ENCODE data around the gene KCNMA1. TPM values are rescaled to one million over a fixed set of nuclear protein-coding genes. Genes with fewer than 3 reads are reported as not detected.
A peak's percentile ranks its signal among the peaks of the same experiment; 100 is the strongest.

Gene KCNMA1
- total RNA-seq, 2 donors from 2014 or later: 0.48 to 0.56 TPM

DNA sequence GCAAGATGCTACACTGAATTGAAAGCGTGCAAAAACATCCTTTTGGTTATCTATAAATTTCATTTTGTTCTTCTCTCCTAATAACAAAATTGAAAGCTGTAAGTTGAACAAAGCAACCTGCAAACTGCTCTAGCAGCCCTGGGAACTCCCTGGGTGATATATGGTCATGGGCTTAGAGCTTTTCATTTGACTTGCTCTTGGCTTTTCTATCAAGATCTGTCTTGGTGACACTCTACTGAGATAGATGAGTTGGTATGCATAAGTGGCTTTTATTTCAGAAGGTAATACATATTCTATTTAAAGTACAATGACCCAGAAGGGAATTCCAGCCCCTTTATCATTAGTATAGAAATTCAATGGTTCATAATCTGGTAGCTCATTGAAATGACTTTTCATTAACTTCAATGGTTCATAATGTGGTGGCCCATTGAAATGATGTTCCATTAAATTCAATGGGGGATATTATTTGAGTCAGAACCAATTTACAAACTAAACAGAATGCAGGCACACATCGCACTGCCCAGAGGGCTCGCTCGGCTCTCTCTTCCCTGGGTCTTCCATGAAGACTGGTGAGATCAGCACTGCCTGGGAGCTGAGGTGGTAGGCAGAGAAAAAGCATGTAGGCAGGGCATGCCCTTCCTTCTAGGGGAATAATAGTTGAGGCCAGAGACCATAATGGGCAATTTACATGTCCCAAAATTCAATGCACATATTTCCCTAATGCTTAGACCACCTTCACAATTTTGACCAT lies 10.1 kb upstream of the KCNMA1 start:
- no peaks in the 10 kb centered on the region for H3K9me3 Mint-ChIP-seq
- no peak overlapping the region for H3K27ac Mint-ChIP-seq
- no peaks in the 10 kb centered on the region for H3K4me1 Mint-ChIP-seq
- peaks cover 40% of the 10 kb centered on the region for H3K27me3 Mint-ChIP-seq
- H3K36me3 Mint-ChIP-seq (ENCODE audit: low read depth): no peaks in the 10 kb centered on the region
- no peak overlapping the region for H3K4me3 Mint-ChIP-seq
- ATAC-seq (replicated peaks): no peak

DNA sequence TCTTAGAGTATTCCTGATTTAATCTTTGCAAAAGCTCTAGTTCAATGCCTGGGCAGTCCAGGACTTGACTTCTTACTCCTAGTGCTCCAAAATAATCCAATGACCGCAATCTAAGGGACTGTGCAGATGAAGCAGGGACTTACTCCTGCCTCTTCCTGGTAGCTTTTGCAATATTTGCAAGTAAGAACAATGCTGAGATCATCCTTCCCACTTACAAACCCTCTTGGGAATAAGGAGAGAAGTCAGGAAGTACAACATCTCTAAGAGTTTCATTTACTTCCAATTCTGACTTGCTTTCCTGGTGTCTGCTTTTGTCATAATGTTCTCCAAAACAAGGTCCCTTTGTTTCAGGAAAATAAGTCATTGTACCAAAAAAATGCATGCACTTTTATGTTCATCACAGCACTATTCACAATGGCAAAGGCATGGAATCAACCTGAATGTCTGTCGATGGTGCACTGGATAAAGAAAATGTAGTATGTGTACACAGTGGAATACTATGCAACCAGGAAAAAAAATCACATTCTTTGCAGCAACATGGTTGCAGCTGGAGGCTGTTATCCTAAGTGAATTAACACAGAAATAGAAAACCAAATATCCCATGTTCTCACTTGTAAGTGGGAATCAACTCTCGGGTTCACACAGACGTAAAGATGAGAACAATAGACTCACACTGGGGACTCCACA lies 7.1 kb upstream of the KCNMA1 start:
- Mint-ChIP-seq H3K4me3 (no peak overlapping the region), H3K27ac (no peak overlapping the region), H3K4me1 (peaks cover 5% of the 10 kb centered on the region), H3K27me3 (peaks cover 42% of the 10 kb centered on the region), H3K9me3 (no peaks in the 10 kb centered on the region), H3K36me3 (ENCODE audit: low read depth) (no peaks in the 10 kb centered on the region)
- ATAC-seq (replicated peaks): no peak

DNA sequence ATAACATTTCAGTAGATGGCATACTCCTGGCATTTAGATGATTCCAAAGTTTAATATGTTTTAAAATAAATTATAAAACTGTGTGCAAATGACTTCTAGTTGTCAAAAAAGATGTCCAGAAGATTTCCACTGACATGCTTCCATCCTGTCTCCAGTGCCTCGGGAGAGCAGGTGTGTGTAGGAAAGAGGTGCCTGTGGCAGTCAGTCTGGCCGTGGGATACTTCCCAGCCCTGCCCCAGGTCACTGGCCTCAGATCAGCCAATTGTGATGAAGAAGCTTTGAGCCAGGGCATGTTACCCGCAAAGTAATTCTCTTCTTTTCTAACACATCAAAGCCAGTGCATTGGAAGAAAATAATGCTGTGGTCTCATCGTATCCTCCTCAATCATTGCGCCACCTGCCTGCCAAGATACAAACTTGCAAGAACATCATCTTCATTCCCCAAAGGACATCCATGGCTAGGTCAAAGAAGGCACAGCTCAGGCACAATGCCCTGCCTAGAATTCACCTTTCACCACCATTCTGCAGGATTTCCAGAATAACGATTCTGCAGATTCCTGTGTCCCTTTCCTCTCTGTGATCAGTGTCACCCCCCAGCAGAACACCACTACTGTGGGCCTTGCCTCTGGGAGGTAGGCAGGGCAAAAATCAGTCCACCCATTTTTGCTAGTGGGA lies 6.3 kb upstream of the KCNMA1 start:
- Mint-ChIP-seq H3K4me1 (peaks cover 5% of the 10 kb centered on the region), H3K27me3 (peaks cover 50% of the 10 kb centered on the region), H3K27ac (no peak overlapping the region), H3K9me3 (no peaks in the 10 kb centered on the region), H3K4me3 (no peak overlapping the region), H3K36me3 (ENCODE audit: low read depth) (no peaks in the 10 kb centered on the region)
- ATAC-seq (replicated peaks): no peak

DNA sequence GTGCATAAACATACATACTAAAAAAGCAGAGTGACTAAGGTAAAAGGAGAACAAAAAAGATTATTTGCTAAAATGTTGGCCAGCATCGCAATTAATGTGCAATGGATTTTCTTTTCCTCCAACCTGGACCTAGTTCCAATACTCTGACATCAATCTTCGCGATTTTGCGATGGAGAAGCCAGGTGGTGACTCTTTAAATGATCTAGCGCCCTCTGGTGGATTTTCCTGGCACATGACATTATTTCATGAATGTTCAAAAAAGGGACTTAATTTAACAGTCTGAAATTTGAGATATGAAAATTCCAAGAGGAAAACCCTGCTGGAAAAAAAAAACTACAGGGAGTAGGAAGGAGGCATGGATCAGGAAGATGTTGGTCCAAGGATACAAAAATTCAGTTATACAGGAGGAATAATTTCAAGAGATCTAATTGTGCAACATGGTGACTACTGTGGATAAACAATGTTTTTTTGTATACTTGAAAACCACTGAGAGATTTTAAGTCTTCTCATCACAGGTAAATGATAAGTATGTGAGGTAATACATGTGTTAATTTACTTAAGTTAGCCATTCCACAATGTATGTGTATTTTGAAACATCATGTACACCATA lies 4.3 kb upstream of the KCNMA1 start:
- no peak for ATAC-seq (replicated peaks)
- H3K4me3 Mint-ChIP-seq: no peak overlapping the region
- H3K36me3 Mint-ChIP-seq (ENCODE audit: low read depth): no peaks in the 10 kb centered on the region
- H3K27ac Mint-ChIP-seq: no peak overlapping the region
- peaks cover 5% of the 10 kb centered on the region for H3K4me1 Mint-ChIP-seq
- H3K9me3 Mint-ChIP-seq: no peaks in the 10 kb centered on the region
- peaks cover 48% of the 10 kb centered on the region for H3K27me3 Mint-ChIP-seq

DNA sequence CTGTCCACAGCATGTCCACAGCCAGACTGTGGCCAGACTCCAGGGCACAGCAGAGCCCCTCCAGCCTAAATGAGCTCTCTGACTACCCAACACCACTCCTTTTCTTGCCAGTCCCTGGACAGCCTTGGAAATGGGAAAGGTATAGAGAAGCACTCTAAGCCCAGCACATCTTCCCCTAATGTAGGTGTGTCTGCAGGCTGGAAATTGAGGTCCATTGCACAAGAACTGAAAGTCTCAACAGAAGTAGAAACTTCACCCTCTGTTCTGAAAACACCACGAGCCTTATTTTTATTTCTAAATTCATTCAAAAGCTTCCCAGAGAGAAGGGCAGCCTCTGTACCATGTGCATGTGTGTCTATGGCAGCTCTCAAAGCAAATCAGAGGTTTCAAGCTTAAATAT lies 3.7 kb upstream of the KCNMA1 start:
- H3K9me3 Mint-ChIP-seq: no peaks in the 10 kb centered on the region
- H3K27ac Mint-ChIP-seq: no peak overlapping the region
- ATAC-seq (replicated peaks): no peak
- H3K27me3 Mint-ChIP-seq: peaks cover 52% of the 10 kb centered on the region
- H3K36me3 Mint-ChIP-seq (ENCODE audit: low read depth): no peaks in the 10 kb centered on the region
- peaks cover 5% of the 10 kb centered on the region for H3K4me1 Mint-ChIP-seq
- no peak overlapping the region for H3K4me3 Mint-ChIP-seq

DNA sequence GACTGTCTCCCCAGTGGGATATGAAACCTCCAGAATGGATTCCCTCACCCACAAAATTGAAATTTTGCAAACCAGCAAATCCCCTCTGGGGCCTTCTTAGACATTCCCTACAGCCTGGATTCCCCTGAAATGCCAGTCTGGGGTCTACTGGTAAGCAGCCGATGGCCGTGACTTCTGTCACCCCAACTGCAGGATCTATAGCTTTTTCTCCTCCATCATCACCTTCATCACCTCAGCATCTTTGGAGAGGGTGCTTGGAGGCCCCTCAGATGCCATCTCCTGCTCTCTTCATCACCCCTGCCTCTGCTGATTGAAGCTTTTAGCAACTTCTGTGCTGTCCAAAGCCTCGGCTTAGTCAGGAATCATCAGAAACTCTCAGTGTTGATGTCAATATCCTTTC lies 2.6 kb upstream of the KCNMA1 start:
- Mint-ChIP-seq H3K27ac (no peak overlapping the region), H3K36me3 (ENCODE audit: low read depth) (no peaks in the 10 kb centered on the region), H3K4me3 (no peak overlapping the region), H3K27me3 (peaks cover 58% of the 10 kb centered on the region), H3K4me1 (peaks cover 5% of the 10 kb centered on the region), H3K9me3 (no peaks in the 10 kb centered on the region)
- ATAC-seq (replicated peaks): no peak

DNA sequence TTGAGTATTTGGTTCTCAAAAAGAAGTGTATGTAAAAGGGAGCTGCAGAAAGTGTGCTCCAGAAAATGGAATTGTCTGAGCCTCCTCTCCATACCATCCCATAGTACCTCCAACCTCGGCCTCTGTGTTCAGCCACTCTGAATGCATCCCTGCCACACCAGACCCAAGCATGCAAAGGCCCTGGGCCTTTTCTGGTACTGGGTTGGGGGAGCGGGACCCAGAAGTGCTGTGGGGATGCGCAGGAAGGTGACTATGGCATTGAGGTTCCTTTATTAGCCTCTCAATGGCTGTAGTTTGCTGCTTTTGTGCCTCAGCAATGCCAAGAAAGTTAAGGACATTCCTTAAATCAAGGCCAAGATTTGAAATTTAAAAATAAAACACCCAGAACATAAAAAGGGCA lies 2.1 kb upstream of the KCNMA1 start:
- Mint-ChIP-seq H3K4me1 (peaks cover 5% of the 10 kb centered on the region), H3K27ac (no peak overlapping the region), H3K9me3 (no peaks in the 10 kb centered on the region), H3K27me3 (peaks cover 62% of the 10 kb centered on the region), H3K36me3 (ENCODE audit: low read depth) (no peaks in the 10 kb centered on the region), H3K4me3 (no peak overlapping the region)
- no peak for ATAC-seq (replicated peaks)

DNA sequence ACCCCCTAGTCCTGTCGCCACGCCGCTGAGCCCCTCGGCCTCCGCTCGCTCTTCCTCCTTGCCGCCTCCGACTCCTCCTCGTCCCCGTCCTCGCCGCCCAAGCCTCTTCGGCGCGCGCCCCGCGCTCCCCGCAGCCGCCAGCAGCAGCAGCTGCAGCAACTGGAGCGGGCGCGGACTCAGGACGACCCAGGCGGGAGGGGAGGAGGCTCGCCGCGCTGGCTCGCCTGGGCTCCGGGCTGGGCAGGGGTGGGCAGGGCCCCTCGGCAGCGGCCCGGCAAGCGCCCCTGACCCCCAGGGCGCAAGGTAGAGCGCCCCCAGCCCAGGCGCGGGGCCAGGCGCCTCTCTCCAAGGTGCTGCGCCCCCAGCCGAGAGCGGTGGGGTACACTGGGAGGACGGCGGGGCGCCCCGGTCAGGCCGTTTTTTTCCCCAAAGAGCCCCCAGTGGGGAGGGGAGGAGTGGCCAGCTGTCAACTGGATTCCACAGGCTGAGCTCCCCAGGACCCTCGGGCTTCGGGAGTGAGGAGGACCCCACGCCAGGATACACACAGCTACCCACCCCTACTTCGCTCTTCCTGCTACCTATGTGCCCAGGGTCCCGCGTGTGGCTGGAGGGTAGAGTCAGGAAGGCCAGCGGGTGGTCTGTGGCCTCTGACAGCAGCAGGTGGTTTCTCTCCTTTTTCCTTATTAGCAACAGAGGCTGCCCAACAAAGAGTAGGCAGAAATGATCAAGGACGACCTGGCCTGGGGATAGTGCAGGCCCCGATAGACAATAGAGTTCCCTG lies 903 bp upstream of the KCNMA1 start:
- Mint-ChIP-seq H3K9me3 (no peaks in the 10 kb centered on the region), H3K4me1 (peaks cover 5% of the 10 kb centered on the region), H3K27me3 (peaks cover 69% of the 10 kb centered on the region), H3K27ac (no peak overlapping the region), H3K36me3 (ENCODE audit: low read depth) (no peaks in the 10 kb centered on the region), H3K4me3 (no peak overlapping the region)
- ATAC-seq (replicated peaks): no peak

DNA sequence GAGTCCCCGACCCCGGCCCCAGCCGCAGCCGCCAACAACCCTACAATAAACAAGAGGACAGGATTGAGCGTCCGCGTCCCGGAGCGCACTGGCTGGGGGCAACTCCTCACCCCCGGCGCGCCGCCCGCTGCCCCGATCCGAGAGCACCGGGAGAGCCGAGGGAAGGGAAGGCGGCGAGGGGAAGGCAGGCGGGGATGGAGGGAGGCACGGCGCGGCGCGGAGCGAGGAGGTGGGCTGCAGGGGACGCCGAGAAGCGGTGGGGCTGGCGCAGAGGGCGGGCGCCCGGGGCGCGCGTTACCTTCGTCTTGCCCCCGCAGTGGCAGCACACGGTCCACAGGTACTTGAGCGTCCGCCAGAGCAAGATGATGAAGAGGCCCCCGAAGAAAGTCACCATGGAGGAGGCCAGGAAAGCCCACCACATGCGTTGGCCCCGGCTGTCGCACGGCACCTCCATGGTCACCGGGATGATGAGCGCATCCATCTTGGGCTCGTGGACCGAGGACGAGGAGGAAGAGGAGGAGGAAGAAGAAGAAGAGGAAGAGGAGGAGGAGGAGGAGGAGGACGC lies 559 bp downstream of the KCNMA1 start:
- no peaks in the 10 kb centered on the region for H3K36me3 Mint-ChIP-seq (ENCODE audit: low read depth)
- peak overlapping the region; percentile 25 for H3K4me3 Mint-ChIP-seq
- H3K27ac Mint-ChIP-seq: no peak overlapping the region
- peaks cover 4% of the 10 kb centered on the region for H3K4me1 Mint-ChIP-seq
- no peak for ATAC-seq (replicated peaks)
- H3K27me3 Mint-ChIP-seq: peaks cover 69% of the 10 kb centered on the region
- H3K9me3 Mint-ChIP-seq: no peaks in the 10 kb centered on the region

DNA sequence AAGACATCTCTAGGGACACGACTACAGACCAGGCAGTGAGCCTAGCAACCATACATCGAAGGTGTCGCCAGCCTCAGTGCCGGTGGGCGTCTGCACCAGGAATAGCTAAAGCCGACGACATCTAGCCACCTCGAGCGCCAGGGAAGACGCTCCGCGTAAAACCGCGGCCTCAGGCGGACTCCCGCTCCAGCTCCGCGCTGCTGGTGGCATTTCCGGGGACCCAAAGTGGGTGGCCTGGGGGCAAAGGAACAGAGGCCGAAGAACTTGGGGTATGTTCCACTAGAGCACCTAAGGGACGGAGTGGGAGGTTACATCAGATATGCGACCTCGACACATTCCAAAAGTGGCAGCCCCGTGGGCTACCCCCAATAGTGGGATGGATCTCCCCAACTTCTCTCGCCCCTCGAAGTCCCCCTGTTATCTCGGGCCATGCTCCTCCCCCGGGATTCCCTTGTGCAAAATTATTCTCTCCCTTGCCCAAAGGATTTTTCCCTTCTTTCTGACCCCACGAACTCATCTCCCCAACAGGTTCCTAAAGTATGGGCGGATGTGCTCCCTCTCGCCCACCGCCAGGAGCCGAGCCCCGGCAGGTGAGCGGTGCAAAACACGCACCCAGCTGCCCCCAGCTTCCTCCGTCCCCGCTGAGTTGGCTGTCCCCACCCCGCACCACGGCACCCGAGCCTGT lies 1.2 kb downstream of the KCNMA1 start:
- H3K4me3 Mint-ChIP-seq: peak overlapping the region; percentile 25
- ATAC-seq (replicated peaks): no peak
- H3K27me3 Mint-ChIP-seq: peaks cover 63% of the 10 kb centered on the region
- no peaks in the 10 kb centered on the region for H3K36me3 Mint-ChIP-seq (ENCODE audit: low read depth)
- no peaks in the 10 kb centered on the region for H3K9me3 Mint-ChIP-seq
- no peaks in the 10 kb centered on the region for H3K4me1 Mint-ChIP-seq
- no peak overlapping the region for H3K27ac Mint-ChIP-seq

DNA sequence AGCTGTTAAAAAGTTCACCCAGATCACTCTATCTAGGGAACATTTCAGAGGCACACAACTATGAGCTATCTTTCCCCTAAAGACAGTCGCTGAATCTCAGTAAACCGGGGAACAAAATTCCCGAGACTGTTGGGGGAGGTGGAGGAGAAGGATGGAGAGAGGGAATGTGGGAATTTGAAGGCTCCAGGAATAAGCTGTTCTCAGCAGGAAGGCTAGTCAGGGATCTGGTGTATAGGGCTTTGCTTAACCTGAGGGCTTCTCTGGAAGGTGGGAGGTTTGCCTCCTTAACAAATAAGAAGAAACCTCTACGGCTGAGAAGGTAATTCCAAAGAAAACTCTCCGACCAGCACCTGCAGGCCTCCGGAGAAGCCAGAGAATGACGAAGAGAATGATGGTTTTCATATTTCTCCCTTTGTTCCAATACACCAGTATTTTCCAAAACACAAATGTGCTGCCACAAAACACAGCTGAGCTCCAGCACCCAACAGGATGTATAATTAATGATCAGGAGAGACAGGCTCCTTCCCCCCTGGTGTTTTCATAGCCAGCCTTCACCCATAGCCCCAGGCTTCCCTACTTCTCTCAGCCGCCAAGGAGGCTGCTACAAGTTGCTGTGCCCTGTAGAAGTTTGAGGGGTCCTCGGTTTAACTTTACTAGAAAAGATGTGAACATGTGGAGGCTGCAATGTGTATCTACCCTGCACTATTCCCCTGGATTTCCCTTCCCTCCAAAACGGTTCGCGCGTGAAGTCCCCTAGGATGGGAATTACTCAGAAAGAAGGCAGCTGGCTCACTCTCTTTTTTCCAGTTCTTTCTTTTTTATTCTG lies 2.0 kb downstream of the KCNMA1 start:
- Mint-ChIP-seq H3K27ac (no peak overlapping the region), H3K9me3 (no peaks in the 10 kb centered on the region), H3K27me3 (peaks cover 56% of the 10 kb centered on the region), H3K4me1 (no peaks in the 10 kb centered on the region), H3K4me3 (no peak overlapping the region), H3K36me3 (ENCODE audit: low read depth) (no peaks in the 10 kb centered on the region)
- no peak for ATAC-seq (replicated peaks)

DNA sequence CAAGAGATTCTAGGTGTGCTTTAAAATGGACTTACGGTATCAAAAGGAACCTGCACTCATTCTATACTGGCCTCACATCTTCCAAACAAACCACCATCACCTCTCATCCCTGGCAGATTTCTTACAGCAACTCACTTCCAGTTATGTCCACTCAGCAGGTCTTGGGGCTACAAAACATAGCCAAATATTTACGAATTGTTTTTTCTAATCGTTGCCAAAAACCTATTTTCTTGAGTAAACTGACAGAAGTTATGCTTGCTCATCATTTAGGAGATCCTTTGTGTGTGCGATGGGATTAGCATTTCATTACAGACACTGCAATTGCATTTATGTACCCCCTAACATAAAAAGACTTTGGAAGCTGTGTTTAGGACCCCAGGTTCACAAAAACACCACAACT lies 2.7 kb downstream of the KCNMA1 start:
- Mint-ChIP-seq H3K27me3 (peaks cover 50% of the 10 kb centered on the region), H3K27ac (no peak overlapping the region), H3K4me3 (no peak overlapping the region), H3K4me1 (no peaks in the 10 kb centered on the region), H3K9me3 (no peaks in the 10 kb centered on the region), H3K36me3 (ENCODE audit: low read depth) (no peaks in the 10 kb centered on the region)
- ATAC-seq (replicated peaks): no peak

DNA sequence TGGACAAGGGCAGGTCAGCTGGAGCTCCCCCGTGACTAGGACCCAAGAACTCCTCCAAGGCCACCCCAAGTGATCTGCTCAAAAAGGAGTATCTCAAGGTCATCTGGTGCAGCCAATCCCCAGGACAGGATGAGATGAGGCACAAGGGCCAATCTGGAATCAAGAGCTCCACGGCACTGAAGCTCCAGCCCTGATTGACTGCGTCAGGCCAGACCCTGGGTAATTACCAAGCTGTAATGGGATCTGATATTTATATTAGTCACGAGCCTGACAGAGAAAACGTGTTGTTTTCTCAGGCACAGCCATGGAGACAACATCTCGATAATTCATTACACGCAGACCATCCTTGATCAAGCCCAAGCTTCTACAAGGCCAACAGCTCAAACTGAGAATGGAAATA lies 4.2 kb downstream of the KCNMA1 start:
- Mint-ChIP-seq H3K4me1 (no peaks in the 10 kb centered on the region), H3K9me3 (no peaks in the 10 kb centered on the region), H3K36me3 (ENCODE audit: low read depth) (no peaks in the 10 kb centered on the region), H3K4me3 (no peak overlapping the region), H3K27me3 (peaks cover 42% of the 10 kb centered on the region), H3K27ac (no peak overlapping the region)
- no peak for ATAC-seq (replicated peaks)

Measured in activated T-helper 17 cell treated with anti-CD3 and anti-CD28 coated beads, Interleukin-2, amount 50 U/mL, for 72 hours (primary cell).